K562 (cell line): ENCODE data around the gene ANKS1B. TPM values are rescaled to one million over a fixed set of nuclear protein-coding genes. Genes with fewer than 3 reads are reported as not detected.

Experiments used
- ATAC-seq: fragments of 200-7000 bp; cut with Tn5 transposase; 3 replicates; pipeline ENCODE4 v1.9.1; 2020; ENCODE audit warnings: moderate library complexity
- BruUV-seq: library from RNA; stranded (reverse); fragments of 400-500 nt; replicated peaks from 2 replicates; lab custom pipeline; 2021; lab: Mats Ljungman, UMichigan
- CTCF ChIA-PET: fragments of 300-600 bp; formaldehyde crosslinking; extraction: SDS; loops from one replicate; lab custom pipeline; 2021; ENCODE audit warnings: low intra/inter-chr PET ratio; lab: Yijun Ruan, JAX
- POLR2A ChIA-PET: fragments of 300-600, 350-650 bp; sonication (Branson Sonifier 250); formaldehyde crosslinking; extraction: SDS; loops from one replicate; lab custom pipeline; 2021; ENCODE audit warnings: antibody characterized with exemption, inconsistent platforms; lab: Yijun Ruan, JAX
- DNase-seq, 4 experiments: peaks; one replicate each; pipeline versions ENCODE4 v3.0.0 to v3.0.0-alpha.2; 2011 to 2018; ENCODE audit warnings: low spot score in 3 of 4, mixed read lengths in 3 of 4; ENCODE audit errors: extremely low read depth in 1 of 4
- FAIRE-seq: peaks from 2 replicates; lab custom pipeline; 2011; peaks lifted over from hg19 to GRCh38; lab: Jason Lieb, UNC
- H2AFZ ChIP-seq: 2 replicates; pipeline ENCODE4 v1.6.0; 2011; ENCODE audit warnings: low read depth, low read length, control low read depth, inconsistent platforms
- H3K27ac ChIP-seq: fragments of 200-600 bp; 3 replicates; pipeline ENCODE4 v1.8.0; 2011; ENCODE audit warnings: low read depth, mild to moderate bottlenecking, control low read depth, inconsistent platforms, low read length, moderate library complexity, mixed read lengths; ENCODE audit errors: extremely low read depth
- H3K27me3 ChIP-seq, 2 experiments: fragments of 300-600 bp in 1 of 2; 2 replicates in 1 of 2; 3 replicates in 1 of 2; pipeline versions ENCODE4 v1.6.0 to v1.8.0; 2011; ENCODE audit warnings: inconsistent platforms in 2 of 2, low read length in 2 of 2, mild to moderate bottlenecking in 1 of 2, mixed read lengths in 1 of 2, moderate library complexity in 1 of 2; ENCODE audit not compliant: control insufficient read depth in 2 of 2, insufficient read depth in 2 of 2
- H3K36me3 ChIP-seq: fragments of 300-600 bp; 3 replicates; pipeline ENCODE4 v1.8.0; 2011; ENCODE audit warnings: mild to moderate bottlenecking, low read length, inconsistent platforms; ENCODE audit not compliant: control insufficient read depth, insufficient read depth
- H3K4me1 ChIP-seq, 2 experiments: fragments of 200-600 bp in 1 of 2; replicated peaks in 1 of 2; 2 replicates in 1 of 2; 3 replicates in 1 of 2; pipeline versions ENCODE4 v1.5.1 to v1.8.0; 2011; ENCODE audit warnings: inconsistent platforms in 2 of 2, low read length in 2 of 2, mild to moderate bottlenecking in 1 of 2, mixed read lengths in 1 of 2, moderate library complexity in 1 of 2; ENCODE audit not compliant: control insufficient read depth in 2 of 2, insufficient read depth in 2 of 2
- H3K4me2 ChIP-seq: 2 replicates; pipeline ENCODE4 v1.6.1; 2011; ENCODE audit warnings: low read length, control low read depth, inconsistent platforms, mixed read lengths; ENCODE audit not compliant: insufficient read depth
- H3K4me3 ChIP-seq: fragments of 200-600 bp; sonication (generic), shearing (Covaris generic); 2 replicates; pipeline ENCODE4 v1.5.1; 2016; ENCODE audit warnings: control low read depth, inconsistent platforms
- H3K79me2 ChIP-seq: fragments of 200-600 bp; 3 replicates; pipeline ENCODE4 v1.8.0; 2011; ENCODE audit warnings: low read length, inconsistent platforms; ENCODE audit not compliant: control insufficient read depth, insufficient read depth
- H3K9ac ChIP-seq, 2 experiments: 2 replicates each; pipeline versions ENCODE4 v1.6.0 to v1.6.1; 2011; ENCODE audit warnings: low read depth in 2 of 2, low read length in 2 of 2, control low read depth in 1 of 2, inconsistent platforms in 1 of 2, mild to moderate bottlenecking in 1 of 2, mixed read lengths in 1 of 2; ENCODE audit not compliant: insufficient read depth in 1 of 2
- H3K9me1 ChIP-seq: one replicate; pipeline ENCODE4 v1.6.0; 2011; ENCODE audit warnings: inconsistent platforms, mild to moderate bottlenecking, low read length, moderate library complexity; ENCODE audit not compliant: control insufficient read depth, insufficient read depth
- H3K9me3 ChIP-seq: replicated peaks from 2 replicates; pipeline ENCODE4 v1.5.1; 2011; ENCODE audit warnings: low read depth, low read length, inconsistent platforms; ENCODE audit not compliant: control insufficient read depth, insufficient read depth
- H4K20me1 ChIP-seq: replicated peaks from 2 replicates; pipeline ENCODE4 v1.6.1; 2011; ENCODE audit warnings: low read length, inconsistent platforms, mixed read lengths; ENCODE audit not compliant: control insufficient read depth, insufficient read depth
- HLTF ChIP-seq: fragments of 450-650 bp; IDR thresholded peaks from 2 replicates; pipeline ENCODE4 v1.6.1; 2016
- KDM4B ChIP-seq, 2 experiments: fragments of 450-650 bp in 1 of 2; sonication (generic) in 1 of 2; IDR thresholded peaks; 2 replicates each; pipeline ENCODE4 v1.6.1; 2016 to 2017; ENCODE audit warnings: borderline replicate concordance in 2 of 2, antibody characterized with exemption in 1 of 2, low read depth in 1 of 2, mild to moderate bottlenecking in 1 of 2
- KLF1 ChIP-seq: fragments of 450-650 bp; IDR thresholded peaks from 2 replicates; pipeline ENCODE4 v1.6.1; 2016; ENCODE audit warnings: missing genetic modification characterization, missing compliant biosample characterization
- ZNF551 ChIP-seq: fragments of 250-450 bp; sonication (Bioruptor Pico); IDR thresholded peaks from 2 replicates; pipeline ENCODE4 v1.5.0; 2021; ENCODE audit warnings: mild to moderate bottlenecking, moderate library complexity
- ZSCAN32 ChIP-seq: fragments of 450-650 bp; formaldehyde crosslinking; IDR thresholded peaks from 2 replicates; pipeline ENCODE4 v1.4.0; 2020; ENCODE audit warnings: mild to moderate bottlenecking, moderate library complexity
- WGBS: fragments of 100-300 bp; shearing (Covaris generic); methylation state at CpG from one replicate; pipeline ENCODE4 v1.1.6; 2016; ENCODE audit warnings: low coverage, mixed read lengths; ENCODE audit not compliant: insufficient coverage; ENCODE audit errors: missing lambda C conversion rate; 5-methylcytosine and 5-hydroxymethylcytosine counted together
- in situ Hi-C: fragments of 300-500 bp; cut with MboI; formaldehyde crosslinking; loops from 4 replicates; pipeline ENCODE4 v1.15.0; 2018; ENCODE audit warnings: inconsistent platforms, mixed read lengths
- intact Hi-C: fragments of 100-400 bp; cut with micrococcal nuclease; formaldehyde crosslinking; loops from 2 replicates; pipeline ENCODE4 v1.14.2; 2022
- polyA plus RNA-seq, 8 experiments: library from polyadenylated mRNA; depleted of rRNA in 4 of 8; stranded (reverse) in 5 of 8; unstranded in 3 of 8; fragments of >200 nt; fragmentation: Nextera tagmentation in 2 of 8; fragmentation: Illumina TruSeq in 1 of 8; extraction: Ambion mirVana in 2 of 8; extraction: Trizol in 1 of 8; gene quantifications; 2 replicates each; pipeline versions ENCODE4 v1.2.1 to v1.2.3, GENCODE V29; 2011 to 2014; ENCODE audit warnings: inconsistent platforms in 1 of 8, missing spikeins in 1 of 8
- total RNA-seq, 7 experiments: library from RNA; depleted of rRNA in 6 of 7; stranded (reverse); fragments of >200 nt in 6 of 7; fragmentation: Illumina TruSeq in 2 of 7; extraction: Trizol in 2 of 7; gene quantifications; 2 replicates each; pipeline versions ENCODE4 v1.2.1 to v1.2.3, GENCODE V29; 2011 to 2021; ENCODE audit warnings: low replicate concordance in 1 of 7
- TF ChIP-seq, protein P1 (sequence below): fragments of 450-650 bp; IDR thresholded peaks from 2 replicates; pipeline ENCODE4 v1.6.1; 2016

Gene ANKS1B
- total and polyA plus RNA-seq, 9 of the 15 experiments (the other 6 are each of a cell fraction or from before 2014, with no cell fraction given): 0.04 to 0.47 (median 0.28) TPM; not detected in 4

DNA sequence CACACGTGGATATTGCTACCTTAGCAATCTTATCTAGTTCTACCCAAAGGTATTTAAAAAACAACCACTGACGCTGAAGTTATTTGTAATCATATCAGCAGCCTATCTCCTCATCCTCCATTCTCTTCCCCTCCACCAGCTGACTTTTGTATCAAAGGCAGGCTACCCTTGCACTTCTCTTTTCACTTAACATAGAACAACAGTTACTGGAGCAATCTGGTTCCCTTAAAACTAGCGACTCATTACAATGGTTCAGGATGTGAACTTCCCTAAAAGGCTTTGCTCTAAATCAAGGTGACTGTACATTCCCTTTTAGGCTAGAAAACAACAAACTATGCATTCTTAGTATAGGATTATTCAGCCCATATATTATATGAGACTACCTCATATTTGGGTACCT is 935.0 kb downstream of the ANKS1B start:
- H3K27ac ChIP-seq: no peak overlapping the region
- in situ Hi-C loops (loop anchor here (10.0 kb wide), 1 partner anchor 915 kb away; no protein-coding TSS in a partner anchor), intact Hi-C loops (loop anchor here (10.0 kb wide), 1 partner anchor 1505 kb away; no protein-coding TSS in a partner anchor)
- H3K9me3 ChIP-seq: no peaks in the 10 kb centered on the region
- H2AFZ ChIP-seq: no peak overlapping the region
- BruUV-seq: no TSS peak
- TF ChIP-seq KDM4B (IDR thresholded peaks at IDR 0.05; ENCODE audit: borderline replicate concordance in 2 of 2, low read depth in 1 of 2) (no peak), ZSCAN32 (CRISPR knock-in tag) (no peak), ZNF551 (CRISPR knock-in tag) (no peak), HLTF (no peak), KLF1 (tag) (no peak)
- TF ChIP-seq, protein P1, sequence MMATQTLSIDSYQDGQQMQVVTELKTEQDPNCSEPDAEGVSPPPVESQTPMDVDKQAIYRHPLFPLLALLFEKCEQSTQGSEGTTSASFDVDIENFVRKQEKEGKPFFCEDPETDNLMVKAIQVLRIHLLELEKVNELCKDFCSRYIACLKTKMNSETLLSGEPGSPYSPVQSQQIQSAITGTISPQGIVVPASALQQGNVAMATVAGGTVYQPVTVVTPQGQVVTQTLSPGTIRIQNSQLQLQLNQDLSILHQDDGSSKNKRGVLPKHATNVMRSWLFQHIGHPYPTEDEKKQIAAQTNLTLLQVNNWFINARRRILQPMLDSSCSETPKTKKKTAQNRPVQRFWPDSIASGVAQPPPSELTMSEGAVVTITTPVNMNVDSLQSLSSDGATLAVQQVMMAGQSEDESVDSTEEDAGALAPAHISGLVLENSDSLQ: no peak
- H3K4me2 ChIP-seq: no peak overlapping the region
- H3K27me3 ChIP-seq: no peaks in the 10 kb centered on the region
- no peaks in the 10 kb centered on the region for H4K20me1 ChIP-seq
- H3K4me1 ChIP-seq: no peaks in the 10 kb centered on the region
- H3K9ac ChIP-seq: no peak overlapping the region
- H3K79me2 ChIP-seq: no peaks in the 10 kb centered on the region
- ATAC-seq (no peak), FAIRE-seq (no peak), DNase-seq (no peak)
- CTCF ChIA-PET: no interaction called here
- no peaks in the 10 kb centered on the region for H3K9me1 ChIP-seq
- 0% methylated on average over 3 of the region's 3 CpGs for WGBS
- H3K36me3 ChIP-seq: no peaks in the 10 kb centered on the region
- POLR2A ChIA-PET: interaction anchor here (0.6 kb wide), 1 partner anchor 19 kb away, joined by 3 read pairs; no protein-coding TSS in a partner anchor
- H3K4me3 ChIP-seq: no peak overlapping the region
